ENCODE results near the gene TLE1.

TLE1 gene

GRCh38 chr9:81669866-81670265 lies 19.5 kb downstream of the TLE1 start:
- no peak for TF ChIP-seq CTCF (IDR thresholded peaks at IDR 0.05; ENCODE audit: low read depth, low read length)
- no peak for DNase-seq (ENCODE audit: low read depth in 2 of 2)
- no peak overlapping the region for H3K4me3 ChIP-seq (replicated peaks in 1 of 2; ENCODE audit: low read depth in 2 of 2, low read length in 2 of 2)

- no peak for TF ChIP-seq CTCF (IDR thresholded peaks at IDR 0.05; ENCODE audit: low read depth, low read length)
- DNase-seq (ENCODE audit: low read depth in 2 of 2) = peak in 1 of 2 donors; percentile 27
- no peak overlapping the region for H3K4me3 ChIP-seq (replicated peaks in 1 of 2; ENCODE audit: low read depth in 2 of 2, low read length in 2 of 2)
Observed at GRCh38 chr9:81669041-81669651, 20.2 kb downstream of the TLE1 start.

GRCh38 chr9:81666123-81666522 lies 23.2 kb downstream of the TLE1 start:
- H3K4me3 ChIP-seq (replicated peaks in 1 of 2; ENCODE audit: low read depth in 2 of 2, low read length in 2 of 2) = no peak overlapping the region
- DNase-seq (ENCODE audit: low read depth in 2 of 2) = no peak
- no peak for TF ChIP-seq CTCF (IDR thresholded peaks at IDR 0.05; ENCODE audit: low read depth, low read length)

- DNase-seq (ENCODE audit: low read depth in 2 of 2) = peak in 1 of 2 donors; percentile 18
- TF ChIP-seq CTCF (IDR thresholded peaks at IDR 0.05; ENCODE audit: low read depth, low read length) = no peak
- no peak overlapping the region for H3K4me3 ChIP-seq (replicated peaks in 1 of 2; ENCODE audit: low read depth in 2 of 2, low read length in 2 of 2)
Observed at GRCh38 chr9:81665322-81665871, 23.9 kb downstream of the TLE1 start.

GRCh38 chr9:81664638-81665222 lies 24.6 kb downstream of the TLE1 start:
- TF ChIP-seq CTCF (IDR thresholded peaks at IDR 0.05; ENCODE audit: low read depth, low read length) = no peak
- no peak for DNase-seq (ENCODE audit: low read depth in 2 of 2)
- H3K4me3 ChIP-seq (replicated peaks in 1 of 2; ENCODE audit: low read depth in 2 of 2, low read length in 2 of 2) = no peak overlapping the region

GRCh38 chr9:81661339-81661738 lies 28.0 kb downstream of the TLE1 start:
- H3K4me3 ChIP-seq (replicated peaks in 1 of 2; ENCODE audit: low read depth in 2 of 2, low read length in 2 of 2) = no peak overlapping the region
- DNase-seq (ENCODE audit: low read depth in 2 of 2) = no peak
- TF ChIP-seq CTCF (IDR thresholded peaks at IDR 0.05; ENCODE audit: low read depth, low read length) = no peak

Data from cardiac fibroblast (primary cell).